Left ventricle myocardium inferior (tissue), 1 donor: ENCODE results near the gene CIT. TPM values are rescaled to one million over a fixed set of nuclear protein-coding genes. Genes with fewer than 3 reads are reported as not detected.

ENCODE experiments used
- DNase-seq: peaks from one replicate; pipeline ENCODE4 v3.0.0-alpha.2; 2020
- H3K27ac ChIP-seq: fragments of 200-600 bp; replicated peaks from 2 replicates; pipeline ENCODE4 v1.8.0; 2021
- H3K27me3 ChIP-seq: fragments of 200-600 bp; 2 replicates; pipeline ENCODE4 v1.8.0; 2021; ENCODE audit warnings: low read depth
- H3K36me3 ChIP-seq: fragments of 200-600 bp; 2 replicates; pipeline ENCODE4 v1.8.0; 2021
- H3K4me1 ChIP-seq: fragments of 200-600 bp; 2 replicates; pipeline ENCODE4 v1.8.0; 2021
- H3K4me3 ChIP-seq: fragments of 200-600 bp; 2 replicates; pipeline ENCODE4 v1.8.0; 2021; ENCODE audit warnings: mild to moderate bottlenecking, moderate library complexity
- H3K9me3 ChIP-seq: fragments of 200-600 bp; replicated peaks from 2 replicates; pipeline ENCODE4 v1.8.0; 2021
- CTCF ChIP-seq: fragments of 200-600 bp; IDR thresholded peaks from 2 replicates; pipeline ENCODE4 v1.8.0; 2021; ENCODE audit warnings: antibody characterized with exemption, mild to moderate bottlenecking, borderline replicate concordance
- intact Hi-C: fragments of 100-400 bp; cut with micrococcal nuclease; formaldehyde crosslinking; loops from one replicate; pipeline ENCODE4 v1.11.0; 2022
- microRNA-seq: library from miRNA; unstranded; fragments of <30 nt; microRNA quantifications from one replicate; pipeline ENCODE4 v1.2.0, GENCODE V29; 2020
- total RNA-seq: library from RNA; stranded (reverse); fragmentation: NEBNext Ultra II Directional; extraction: Animal tissue kit (Norgen Biotek cat#: 25700); gene quantifications from one replicate; pipeline ENCODE4 v1.2.1, GENCODE V29; 2021
- donor health status: DM: no; HTN: yes; CAD: no; lungs with severe emphysema.

The CIT gene
- total RNA-seq, 1 donor from 2014 or later = 0.96 TPM

GRCh38 chr12:119644930-119645329 is 232.2 kb downstream of the CIT start:
- intact Hi-C loops = no loop called here
- Histone ChIP-seq H3K4me3 (no peak overlapping the region), H3K27ac (no peak overlapping the region), H3K36me3 (no peaks in the 10 kb centered on the region), H3K27me3 (peaks cover 5% of the 10 kb centered on the region), H3K4me1 (no peaks in the 10 kb centered on the region), H3K9me3 (peaks cover 7% of the 10 kb centered on the region)
- no peak for TF ChIP-seq CTCF
- no peak for DNase-seq

DNA sequence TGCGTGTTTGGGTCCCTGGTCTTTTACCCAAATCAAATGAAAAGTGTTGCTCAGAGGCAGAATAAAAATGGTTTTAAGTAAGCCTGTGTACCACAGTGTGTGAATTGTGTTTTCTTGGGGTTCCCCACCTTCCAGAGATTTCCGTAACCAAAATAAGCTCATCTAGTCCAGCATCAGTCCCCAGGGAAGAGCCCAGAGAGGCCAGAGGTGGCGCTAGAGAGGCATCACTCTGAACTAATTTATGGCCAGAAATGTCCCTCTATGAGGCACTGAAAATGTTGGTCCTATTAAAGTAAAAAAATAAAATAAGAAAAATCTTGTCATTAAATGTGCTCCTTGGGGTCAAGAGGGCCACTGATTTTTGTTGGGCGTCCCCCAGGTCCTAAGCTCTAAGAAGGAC is 234.1 kb downstream of the CIT start:
- Histone ChIP-seq H3K4me3 (no peak overlapping the region), H3K27ac (no peak overlapping the region), H3K27me3 (peaks cover 7% of the 10 kb centered on the region), H3K36me3 (no peaks in the 10 kb centered on the region), H3K9me3 (peaks cover 7% of the 10 kb centered on the region), H3K4me1 (no peaks in the 10 kb centered on the region)
- TF ChIP-seq CTCF = no peak
- intact Hi-C loops = no loop called here
- no peak for DNase-seq

Small RNA genes within 50 kb of the gene (microRNA-seq; reads per million reads assigned to microRNA genes)
- not detected for gene MIR1178

Other genes starting within 250 kb of the CIT start
- gene PRKAB1, start 209.2 kb downstream of the CIT start, total RNA-seq = 9.2 TPM
- gene BICDL1, start 111.9 kb upstream of the CIT start, total RNA-seq = 0.08 TPM
- gene RAB35, start 239.4 kb upstream of the CIT start, total RNA-seq = 21.9 TPM